T-helper 22 cell (primary cell): Measurements from ENCODE around the gene TMX4.
"Not testable (repeated sequence)": the region's sequence is repeated elsewhere in the genome, so short reads cannot be mapped to it uniquely, and the experiment has no call there.

Experiments
- DNase-seq: peaks from one replicate; pipeline ENCODE4 v3.0.0-alpha.2; 2020; ENCODE audit warnings: low read depth

The TMX4 gene, protein sequence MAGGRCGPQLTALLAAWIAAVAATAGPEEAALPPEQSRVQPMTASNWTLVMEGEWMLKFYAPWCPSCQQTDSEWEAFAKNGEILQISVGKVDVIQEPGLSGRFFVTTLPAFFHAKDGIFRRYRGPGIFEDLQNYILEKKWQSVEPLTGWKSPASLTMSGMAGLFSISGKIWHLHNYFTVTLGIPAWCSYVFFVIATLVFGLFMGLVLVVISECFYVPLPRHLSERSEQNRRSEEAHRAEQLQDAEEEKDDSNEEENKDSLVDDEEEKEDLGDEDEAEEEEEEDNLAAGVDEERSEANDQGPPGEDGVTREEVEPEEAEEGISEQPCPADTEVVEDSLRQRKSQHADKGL

DNA sequence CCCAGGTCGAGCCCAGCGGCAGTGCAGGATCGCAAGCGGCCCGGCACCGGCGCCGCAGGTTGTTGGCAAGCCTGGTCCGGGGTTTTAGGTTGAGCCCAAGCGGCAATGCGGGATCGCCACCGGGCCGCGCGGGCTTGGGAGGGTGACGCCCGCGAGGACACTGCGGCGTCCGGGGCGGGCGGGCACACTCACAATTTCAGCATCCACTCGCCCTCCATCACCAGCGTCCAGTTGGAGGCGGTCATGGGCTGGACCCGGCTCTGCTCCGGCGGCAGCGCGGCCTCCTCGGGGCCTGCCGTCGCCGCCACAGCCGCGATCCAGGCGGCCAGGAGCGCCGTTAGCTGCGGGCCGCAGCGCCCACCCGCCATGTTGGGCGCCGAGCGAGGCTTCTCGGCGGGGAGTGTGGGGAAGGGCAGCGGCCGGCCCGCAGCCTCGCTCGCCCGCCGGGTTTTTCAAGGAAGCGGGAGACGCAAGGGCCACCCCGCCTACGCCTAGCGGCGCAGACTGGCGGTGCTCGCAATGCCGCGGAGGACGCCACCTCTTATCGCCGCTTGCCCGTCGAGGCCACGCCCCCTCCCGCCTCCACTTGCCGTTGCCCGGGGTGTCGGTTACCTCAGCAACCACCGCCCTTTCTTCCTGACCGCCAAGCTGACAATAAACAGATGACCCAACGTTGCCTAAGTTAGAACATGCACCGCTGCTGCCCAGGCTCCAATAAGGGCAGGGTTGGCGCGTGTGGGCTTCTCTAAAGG, at the start of gene TMX4:
Gene TMX4, minus strand, starts transcription at position 516 of the 752 bp plus-strand sequence. Its CDS starts 148 bp downstream, at position 368.
- peak; percentile 82 for DNase-seq

DNA sequence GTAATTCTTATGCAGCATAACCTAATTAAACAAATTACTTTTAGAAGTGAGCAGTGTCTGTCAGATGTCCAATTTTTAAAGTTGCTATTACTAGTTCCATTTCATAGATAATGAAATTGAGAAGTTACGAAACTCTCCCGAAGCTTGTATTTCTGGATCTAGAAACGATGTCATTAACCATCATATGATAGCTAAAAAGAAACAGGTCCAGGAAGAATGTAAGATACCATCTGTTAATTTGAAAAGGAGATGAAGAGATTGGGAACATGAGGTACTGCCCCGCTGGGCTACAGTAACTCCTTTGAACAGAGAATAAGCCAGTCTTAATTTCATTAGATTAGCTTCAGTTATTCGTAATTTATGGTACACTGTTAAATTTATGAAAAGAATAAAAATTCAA, 47.5 kb upstream of the TMX4 start:
- no peak for DNase-seq

DNA sequence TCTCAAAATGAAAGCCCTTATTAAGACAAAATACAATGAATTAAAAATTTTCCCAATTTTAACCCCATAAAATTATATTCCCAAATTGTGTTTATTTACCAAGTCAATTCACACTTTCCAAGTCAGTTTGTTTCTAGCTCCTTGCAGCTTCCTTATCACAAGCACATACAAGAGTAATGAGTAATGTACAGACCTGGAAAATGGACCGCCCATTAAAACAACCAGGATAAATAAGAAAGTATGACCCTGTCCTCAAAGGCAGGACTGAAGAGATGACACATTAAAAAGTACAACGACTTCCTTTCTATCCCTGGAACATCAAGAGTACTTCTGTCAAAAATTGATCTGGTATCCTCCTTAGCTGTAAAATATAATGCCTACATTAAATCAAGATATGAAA, 47.1 kb upstream of the TMX4 start:
- DNase-seq: no peak

DNA sequence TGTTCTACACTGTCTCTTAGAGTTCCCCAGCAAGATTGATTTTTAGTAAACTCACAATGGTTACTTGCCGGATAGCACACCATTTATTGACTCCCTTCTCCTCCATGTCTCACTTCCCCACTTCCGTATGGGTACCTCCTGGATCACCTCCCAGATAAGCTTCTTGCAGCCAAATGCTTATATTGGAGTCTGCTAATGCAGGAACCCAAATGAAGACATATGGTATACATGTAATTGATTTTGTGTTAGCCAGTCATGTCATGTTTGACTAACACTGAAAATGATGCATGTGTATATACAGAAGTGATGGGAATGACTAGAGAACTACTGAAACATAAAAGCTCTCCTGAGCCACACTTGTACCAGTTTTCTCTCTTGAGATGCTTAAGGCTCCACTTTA, 46.1 kb upstream of the TMX4 start:
- no peak for DNase-seq

DNA sequence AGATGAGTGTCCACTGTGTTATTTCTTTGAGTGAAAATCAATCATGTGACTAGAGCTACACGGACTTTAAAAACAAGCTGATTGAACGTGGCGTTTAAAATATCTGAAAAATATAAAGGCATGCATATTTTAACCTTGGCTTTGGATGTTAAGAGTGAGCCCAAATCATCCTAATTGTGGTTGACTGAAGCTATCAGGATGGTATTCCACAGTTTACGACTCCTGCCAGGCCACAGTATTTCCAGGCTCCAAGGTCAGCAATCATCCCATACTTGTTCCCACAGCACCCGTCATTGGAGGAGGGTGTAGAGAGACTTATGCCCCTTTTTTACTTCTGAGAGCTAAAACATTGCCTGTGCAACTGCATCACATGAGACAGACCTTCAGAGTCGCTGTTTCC, 43.2 kb upstream of the TMX4 start:
- DNase-seq: no peak

DNA sequence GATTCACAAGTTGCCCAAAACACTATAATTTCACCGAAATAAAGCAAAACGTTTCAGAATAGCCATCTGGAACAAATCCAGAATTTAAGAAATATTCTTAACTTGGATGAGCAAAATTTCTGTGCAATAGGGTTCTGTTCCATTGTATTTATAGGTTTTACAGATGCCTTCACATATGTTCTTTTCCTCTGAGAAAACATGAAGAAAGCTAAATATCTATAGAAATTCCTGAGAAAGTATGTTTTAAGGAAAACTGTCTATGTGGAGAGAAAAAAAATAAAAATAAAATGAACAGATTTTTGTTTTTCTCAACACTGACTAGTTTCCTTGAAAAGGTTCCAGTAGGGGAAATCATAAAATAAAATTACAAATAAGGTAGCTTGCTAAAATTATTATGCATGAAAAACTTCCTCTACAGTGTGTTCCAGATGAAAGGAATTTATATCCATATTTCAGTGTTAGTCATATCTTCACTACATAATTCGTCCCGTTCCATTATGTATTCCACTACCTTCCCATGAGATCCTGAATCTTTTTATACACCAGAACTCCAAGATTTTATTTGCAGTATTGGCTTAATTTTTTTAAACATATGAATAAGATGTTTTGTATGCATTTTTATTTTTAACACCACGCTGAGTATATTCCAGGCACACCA, 42.4 kb upstream of the TMX4 start:
- DNase-seq: no peak

DNA sequence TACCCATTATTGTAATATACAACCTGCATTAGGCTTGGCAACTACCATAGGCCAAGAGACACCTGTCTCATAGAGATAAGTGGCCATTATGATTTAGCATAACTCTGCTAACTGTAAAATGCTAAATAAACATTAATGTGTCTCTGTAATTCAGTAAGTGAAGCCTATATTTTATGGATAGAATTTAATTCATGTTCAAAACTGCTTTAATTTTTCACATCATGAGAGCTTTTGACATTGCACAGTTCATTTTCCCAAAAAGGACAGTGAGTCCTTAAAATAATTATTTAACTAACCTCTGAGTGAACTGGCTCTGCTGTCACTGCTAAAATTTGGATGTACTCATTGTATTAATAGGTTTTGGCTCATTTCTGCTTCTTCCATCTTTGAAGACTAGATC, 41.4 kb upstream of the TMX4 start:
- DNase-seq: no peak

DNA sequence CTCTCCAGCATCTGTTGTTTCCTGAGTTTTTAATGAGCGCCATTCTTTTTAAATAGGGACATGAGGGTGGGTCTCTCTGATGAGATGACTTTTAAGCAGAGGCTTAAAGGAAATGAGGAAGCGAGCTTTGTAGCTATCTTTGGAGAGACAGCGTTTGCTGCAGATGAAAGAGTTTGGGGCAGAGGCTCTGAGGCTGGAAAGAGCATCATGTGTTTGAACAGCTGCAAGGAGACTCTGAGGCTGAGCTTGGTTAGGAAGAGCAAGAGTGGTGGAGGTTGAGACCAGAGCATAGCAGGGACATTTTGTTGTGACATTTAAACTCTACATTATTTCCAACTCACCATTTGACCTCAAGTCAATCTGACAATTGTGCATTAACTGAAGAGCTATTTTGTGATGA, 38.3 kb upstream of the TMX4 start:
- DNase-seq: no peak

DNA sequence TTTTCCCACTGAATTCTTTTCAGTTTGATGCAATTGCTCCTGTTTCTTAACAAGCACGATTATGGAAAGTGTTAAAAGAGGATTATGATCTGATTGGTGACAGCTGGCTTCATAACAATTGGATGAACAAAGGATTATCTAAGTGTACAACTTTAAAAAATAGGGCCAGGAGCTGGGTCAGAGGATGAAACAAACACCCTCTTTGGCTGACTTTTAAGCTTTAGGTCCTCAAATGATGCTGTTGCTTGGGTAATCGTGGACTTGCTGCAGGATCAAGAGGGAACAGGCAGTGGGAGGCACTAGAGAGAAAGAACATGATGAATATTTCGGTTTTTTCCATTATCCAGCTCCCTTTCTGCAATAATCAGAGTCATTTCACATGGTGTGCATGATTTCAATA, 35.5 kb upstream of the TMX4 start:
- DNase-seq: no peak

DNA sequence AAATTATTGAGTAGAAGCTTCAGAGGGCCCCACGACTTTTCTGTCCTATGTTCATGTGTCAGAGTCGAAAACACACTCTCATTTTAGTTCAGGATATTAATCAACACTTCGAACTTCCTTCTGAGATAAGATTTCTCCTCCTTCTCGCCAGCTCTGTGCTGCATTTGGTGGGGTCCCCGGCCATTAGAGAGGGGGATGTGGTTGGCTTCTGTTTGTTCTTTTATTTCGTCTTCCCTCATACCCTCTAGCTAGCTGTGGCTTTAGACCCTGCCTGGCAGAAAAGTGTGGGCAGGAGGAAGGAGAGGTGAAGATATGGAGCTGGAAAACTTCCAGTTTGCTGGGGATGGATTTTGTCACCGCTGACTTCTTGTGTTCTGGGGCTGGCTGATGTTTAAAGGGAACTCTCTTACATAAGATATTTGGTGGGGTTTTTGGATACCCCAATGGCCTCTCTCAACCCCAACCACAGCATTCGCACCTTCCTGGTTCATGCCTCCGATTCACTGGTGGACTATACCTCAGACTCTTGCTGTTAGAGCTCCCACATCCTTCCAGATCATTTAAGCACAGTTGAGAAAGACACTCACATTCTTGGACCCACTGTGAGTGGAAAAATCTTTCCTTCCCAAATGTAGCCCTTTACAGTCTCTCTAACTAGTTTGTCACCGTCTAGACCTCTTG, 30.7 kb upstream of the TMX4 start:
- DNase-seq: no peak

DNA sequence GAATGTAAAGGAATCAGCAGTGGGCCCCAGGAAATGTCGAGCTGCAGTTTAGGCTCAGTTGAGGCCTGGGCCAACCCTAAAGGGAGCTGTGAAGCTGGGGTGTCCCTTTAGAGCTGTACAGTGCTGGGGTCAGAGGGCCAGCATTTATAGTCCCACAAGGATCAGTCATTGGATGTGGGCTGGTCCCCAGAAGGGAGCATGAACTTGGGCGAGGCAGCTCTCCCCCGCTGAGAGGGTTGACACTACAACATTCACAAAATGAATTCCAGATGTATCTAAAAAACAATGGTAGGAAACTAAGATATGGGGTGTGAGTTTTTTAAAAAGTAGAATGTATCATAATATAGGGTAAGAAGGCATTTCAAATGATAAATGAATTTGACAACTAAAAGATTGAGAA, 29.7 kb upstream of the TMX4 start:
- no peak for DNase-seq

DNA sequence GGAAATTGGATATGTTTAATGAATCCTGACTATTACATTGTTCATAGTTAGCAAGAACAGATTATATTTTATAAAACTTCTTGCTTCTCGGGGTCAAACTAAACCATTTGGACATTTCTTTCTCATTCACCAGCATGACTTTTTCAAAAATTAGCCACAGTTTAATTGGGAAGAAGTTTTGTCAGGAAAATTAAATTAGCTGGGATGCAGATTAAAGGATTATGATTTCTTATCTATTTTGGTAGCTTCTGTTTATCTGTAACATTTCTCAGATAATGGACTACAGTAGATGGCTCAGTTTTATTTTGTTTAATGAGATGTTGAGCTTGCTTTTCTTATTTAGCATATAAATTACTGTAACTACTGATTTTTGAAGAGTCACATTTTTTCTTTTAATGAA, 26.4 kb upstream of the TMX4 start:
- DNase-seq: no peak

DNA sequence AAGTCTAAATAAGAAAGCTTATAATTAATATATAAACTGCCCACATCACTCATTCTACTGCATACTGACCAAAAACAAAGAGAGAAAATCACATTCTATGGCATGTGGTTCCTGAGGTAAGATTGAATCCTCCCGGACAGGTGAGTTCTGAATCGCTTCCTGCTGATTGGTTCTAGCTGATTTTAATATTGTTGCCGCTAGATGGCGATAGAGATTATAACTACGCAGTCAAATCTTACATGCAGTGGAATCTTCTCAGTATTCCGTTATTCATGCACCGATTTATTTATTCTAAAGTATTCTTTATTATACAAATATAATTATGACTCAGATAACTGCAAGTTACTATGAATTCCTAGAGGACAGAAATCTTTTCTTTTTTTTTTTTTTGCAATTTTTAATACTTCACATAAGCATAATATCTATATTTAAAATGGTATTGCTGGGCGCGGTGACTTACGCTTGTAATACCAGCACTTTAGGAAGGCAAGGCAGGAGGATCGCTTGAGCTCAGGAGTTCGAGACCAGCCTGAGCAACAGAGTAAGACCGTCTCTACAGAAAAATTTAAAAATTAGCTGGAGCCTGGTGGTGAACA, 24.2 kb upstream of the TMX4 start:
- no peak for DNase-seq

DNA sequence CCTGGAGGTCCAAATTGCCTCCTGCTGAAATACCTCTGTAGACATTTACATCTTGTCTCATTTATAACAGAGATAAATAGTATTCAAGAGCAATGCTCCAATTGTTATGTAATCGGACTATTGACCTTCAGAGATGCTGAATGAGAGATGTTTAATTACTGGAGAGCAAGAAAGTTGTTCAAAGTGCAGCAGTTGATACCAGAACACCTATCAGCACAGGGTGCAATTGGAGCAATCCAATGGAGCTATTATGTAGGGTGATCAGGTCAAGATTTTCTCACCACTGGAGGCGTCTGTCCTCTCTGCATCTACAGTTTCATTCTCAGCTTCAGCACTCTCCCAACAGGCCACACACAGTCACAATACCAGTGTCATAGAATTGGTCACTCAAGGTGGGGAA, 19.5 kb upstream of the TMX4 start:
- DNase-seq: no peak

DNA sequence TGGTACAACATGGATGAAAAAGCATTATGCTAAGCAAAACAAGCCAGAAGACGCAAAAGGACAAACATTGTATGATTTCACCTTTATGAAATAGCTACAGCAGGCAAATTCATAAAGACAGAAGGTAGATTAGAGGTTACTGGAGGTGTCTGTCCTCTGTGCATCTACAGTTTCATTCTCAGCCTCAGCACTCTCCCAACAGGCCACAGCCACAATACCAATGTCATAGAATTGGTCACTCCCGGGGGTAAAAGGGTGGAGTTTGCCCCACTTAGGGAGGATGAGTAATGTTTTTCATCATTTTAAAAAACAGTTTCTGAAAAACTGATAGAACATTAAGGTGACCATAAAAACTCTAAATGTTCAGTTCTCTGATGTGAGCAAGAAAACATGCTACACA, 17.2 kb upstream of the TMX4 start:
- no peak for DNase-seq

DNA sequence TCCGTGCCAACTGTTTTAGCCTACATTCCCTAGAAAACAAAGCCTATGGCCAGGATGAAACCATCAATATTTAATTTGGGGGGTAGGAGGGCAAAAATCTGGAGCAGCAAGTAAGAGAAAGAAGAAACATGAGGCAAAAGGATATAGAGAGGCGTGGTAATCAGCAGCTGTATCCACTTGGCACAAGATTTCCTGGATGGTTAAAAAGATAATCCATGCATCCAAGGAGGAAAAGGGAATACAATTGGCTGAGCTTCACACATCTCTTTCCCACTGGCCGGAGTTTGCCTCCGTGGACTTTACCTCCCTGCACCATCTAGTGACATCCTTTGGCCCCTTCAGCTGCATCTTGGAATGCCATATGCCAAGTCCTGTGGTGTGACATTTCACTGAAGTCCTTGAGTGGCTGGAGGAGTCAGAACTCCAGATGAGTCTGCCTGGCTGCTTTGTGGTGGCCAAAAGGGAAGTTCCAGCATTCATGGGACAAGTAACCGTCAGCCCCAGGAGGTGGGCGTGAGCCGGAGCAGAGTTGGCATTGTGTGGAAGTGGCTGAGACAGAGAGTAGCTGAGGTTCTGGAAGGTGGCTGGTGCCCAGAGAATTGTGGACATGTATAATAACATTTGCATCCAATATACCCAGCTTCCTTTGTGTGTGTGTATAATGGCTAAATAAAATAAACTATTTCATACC, 13.7 kb upstream of the TMX4 start:
- no peak for DNase-seq

DNA sequence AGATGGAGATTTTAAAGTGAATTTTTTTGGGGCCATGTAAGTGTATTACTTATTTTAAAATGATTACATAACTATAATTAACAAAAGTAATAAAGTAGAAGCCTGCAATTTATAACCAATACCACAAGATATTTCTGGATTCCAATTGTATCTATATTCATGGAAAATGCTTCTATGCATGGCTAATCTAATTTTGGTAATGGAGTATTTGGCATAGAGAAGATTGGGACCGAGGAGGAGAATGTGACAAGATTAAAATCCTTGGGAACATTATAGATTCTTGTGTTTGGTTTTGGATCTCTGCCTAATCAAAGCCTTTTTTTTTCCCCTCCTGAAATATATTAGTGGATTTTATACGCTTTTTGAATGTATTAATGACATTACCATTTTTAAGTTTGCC, 12.9 kb upstream of the TMX4 start:
- no peak for DNase-seq

DNA sequence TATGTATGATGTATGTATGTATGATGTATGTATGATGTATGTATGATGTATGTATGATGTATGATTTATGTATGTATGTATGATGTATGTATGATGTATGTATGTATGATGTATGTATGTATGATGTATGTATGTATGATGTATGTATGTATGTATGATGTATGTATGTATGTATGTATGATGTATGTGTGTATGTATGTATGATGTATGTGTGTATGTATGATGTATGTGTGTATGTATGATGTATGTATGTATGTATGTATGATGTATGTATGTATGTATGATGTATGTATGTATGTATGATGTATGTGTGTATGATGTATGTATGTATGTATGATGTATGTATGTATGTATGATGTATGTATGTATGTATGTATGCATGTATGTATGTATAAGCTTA, 12.0 kb upstream of the TMX4 start:
- DNase-seq: not testable (repeated sequence)

DNA sequence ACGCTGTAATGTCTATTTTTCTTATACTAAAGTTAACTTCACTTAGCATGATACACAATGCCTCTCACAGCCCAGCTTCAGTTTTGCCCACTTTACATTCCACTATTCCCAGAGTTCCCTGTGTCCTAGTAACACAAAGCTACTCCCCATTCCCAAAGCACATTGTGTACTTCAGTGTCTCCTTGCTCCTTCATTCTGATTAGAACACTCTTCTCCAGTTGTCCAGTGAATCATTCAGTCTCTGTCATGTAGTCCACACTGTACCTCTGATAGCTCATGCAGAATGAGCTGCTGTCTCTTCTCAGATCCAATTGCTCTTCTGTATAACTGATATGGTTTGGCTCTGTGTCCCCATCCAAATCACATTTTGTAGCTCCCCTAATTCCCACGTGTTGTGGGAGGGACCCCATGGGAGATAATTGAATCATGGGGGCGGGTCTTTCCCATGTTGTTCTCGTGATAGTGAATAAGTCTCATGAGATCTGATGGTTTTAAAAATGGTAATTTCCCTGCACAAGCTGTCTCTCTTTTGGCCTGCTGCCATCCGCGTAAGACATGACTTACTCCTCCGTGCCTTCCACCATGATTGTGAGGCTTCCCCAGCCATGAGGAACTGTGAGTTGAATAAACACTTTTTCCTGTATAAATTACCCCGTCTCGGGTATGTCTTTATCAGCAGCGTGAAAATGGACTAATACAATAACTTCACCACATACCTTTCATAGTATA, 2.1 kb upstream of the TMX4 start:
- DNase-seq: no peak

DNA sequence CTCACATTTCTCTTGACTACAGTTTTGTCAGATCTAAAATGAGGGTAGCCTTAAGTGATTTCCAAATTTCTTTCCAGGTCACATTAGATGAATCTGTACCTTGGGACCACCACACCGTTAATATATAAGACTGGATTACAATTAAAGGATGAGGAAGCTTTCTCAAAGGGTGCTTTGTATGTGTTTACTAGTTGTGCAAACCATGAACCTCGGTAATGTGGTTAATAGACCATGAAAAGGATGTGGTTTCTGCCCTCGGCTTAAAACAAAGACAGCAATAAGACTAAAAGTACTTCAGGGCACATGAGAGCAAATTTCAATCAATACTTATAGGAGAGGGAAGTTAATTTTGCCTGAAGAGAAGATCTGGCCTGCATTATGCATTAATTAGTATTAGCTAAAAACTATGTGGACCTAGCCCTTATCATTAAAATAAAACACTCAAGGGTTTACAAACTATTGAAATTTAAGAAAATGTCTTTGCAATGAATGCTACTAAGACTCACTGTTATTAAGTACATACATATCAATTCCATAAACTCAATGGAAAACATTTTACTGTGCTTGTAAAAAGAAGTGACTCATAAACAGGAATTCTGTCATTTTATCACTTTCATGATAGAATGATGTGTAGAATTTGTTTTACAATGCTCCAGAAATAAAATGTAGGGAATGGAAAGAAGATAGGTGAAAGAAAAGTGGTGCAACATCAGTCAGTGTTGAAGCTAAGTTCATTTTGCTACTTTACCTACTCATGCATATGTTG, 936 bp upstream of the TMX4 start:
- peak; percentile 11 for DNase-seq

DNA sequence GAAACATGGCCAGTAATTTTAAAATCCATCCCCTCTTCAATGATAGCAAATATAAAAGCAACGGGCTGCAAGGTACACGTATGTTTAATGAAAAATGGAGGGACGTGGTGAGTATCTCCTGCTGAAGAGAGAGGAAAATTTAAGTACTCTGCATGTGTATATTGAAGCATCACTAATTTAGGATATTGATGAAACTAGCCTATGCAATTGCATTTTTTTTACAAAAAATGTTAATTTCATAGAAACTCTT, 362 bp upstream of the TMX4 start:
- DNase-seq: no peak
